ENCODE data around the gene CHMP2A. TPM values are rescaled to one million over a fixed set of nuclear protein-coding genes. Genes with fewer than 3 reads are reported as not detected.

The CHMP2A gene
- total and polyA plus RNA-seq, 2 experiments from 2014 or later: 92.2 to 145 TPM

DNA sequence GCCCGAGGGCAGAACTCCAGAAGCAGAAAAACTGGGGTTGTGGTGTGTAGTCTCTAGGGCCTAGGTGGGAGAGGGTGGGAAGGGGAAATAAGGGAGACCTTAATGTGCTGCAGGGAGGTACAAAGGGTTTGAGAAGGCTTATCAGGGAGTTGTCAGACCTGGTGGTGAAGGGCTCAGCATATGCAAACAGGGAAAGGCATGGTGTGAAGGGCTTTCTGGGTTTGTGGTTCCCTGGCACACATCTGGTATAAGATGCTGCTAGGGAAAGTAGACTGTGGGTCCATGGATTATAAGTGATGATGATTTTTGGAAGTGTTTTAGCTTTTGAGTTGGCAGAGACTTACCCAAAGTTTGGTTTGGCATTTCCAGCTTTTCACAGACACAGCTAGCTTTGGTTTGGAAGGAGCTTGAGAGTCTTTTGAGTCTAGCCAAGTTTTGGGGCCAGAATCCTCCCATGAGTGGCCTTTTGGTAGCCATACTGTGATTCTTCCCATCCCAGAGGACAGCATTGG is 8.8 kb downstream of the CHMP2A start:
- TF ChIP-seq ZNF114 (CRISPR knock-in tag; IDR thresholded peaks at IDR 0.05) (no peak), JUNB (IDR thresholded peaks at IDR 0.05; ENCODE audit: unreplicated experiment) (no peak), NANOG (IDR thresholded peaks at IDR 0.05; ENCODE audit: borderline replicate concordance) (no peak), ZNF462 (CRISPR knock-in tag; IDR thresholded peaks at IDR 0.05) (no peak), EZH2 (IDR thresholded peaks at IDR 0.05; ENCODE audit: low read depth, unreplicated experiment) (no peak), STAT1 (IDR thresholded peaks at IDR 0.05; ENCODE audit: unreplicated experiment) (no peak), ZNF331 (CRISPR knock-in tag; IDR thresholded peaks at IDR 0.05; ENCODE audit: low read depth) (no peak), CREB1 (CRISPR knock-in tag; IDR thresholded peaks at IDR 0.05; ENCODE audit: low read depth) (no peak), EZH2phosphoT487 (IDR thresholded peaks at IDR 0.05; ENCODE audit: unreplicated experiment) (no peak), POLR2AphosphoS5 (IDR thresholded peaks at IDR 0.05; ENCODE audit: low read depth) (no peak)
- TF ChIP-seq, protein P1, sequence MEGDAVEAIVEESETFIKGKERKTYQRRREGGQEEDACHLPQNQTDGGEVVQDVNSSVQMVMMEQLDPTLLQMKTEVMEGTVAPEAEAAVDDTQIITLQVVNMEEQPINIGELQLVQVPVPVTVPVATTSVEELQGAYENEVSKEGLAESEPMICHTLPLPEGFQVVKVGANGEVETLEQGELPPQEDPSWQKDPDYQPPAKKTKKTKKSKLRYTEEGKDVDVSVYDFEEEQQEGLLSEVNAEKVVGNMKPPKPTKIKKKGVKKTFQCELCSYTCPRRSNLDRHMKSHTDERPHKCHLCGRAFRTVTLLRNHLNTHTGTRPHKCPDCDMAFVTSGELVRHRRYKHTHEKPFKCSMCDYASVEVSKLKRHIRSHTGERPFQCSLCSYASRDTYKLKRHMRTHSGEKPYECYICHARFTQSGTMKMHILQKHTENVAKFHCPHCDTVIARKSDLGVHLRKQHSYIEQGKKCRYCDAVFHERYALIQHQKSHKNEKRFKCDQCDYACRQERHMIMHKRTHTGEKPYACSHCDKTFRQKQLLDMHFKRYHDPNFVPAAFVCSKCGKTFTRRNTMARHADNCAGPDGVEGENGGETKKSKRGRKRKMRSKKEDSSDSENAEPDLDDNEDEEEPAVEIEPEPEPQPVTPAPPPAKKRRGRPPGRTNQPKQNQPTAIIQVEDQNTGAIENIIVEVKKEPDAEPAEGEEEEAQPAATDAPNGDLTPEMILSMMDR (conservative IDR thresholded peaks at IDR 0.05; ENCODE audit: low read depth in 2 of 2): no peak
- TF ChIP-seq, protein P2, sequence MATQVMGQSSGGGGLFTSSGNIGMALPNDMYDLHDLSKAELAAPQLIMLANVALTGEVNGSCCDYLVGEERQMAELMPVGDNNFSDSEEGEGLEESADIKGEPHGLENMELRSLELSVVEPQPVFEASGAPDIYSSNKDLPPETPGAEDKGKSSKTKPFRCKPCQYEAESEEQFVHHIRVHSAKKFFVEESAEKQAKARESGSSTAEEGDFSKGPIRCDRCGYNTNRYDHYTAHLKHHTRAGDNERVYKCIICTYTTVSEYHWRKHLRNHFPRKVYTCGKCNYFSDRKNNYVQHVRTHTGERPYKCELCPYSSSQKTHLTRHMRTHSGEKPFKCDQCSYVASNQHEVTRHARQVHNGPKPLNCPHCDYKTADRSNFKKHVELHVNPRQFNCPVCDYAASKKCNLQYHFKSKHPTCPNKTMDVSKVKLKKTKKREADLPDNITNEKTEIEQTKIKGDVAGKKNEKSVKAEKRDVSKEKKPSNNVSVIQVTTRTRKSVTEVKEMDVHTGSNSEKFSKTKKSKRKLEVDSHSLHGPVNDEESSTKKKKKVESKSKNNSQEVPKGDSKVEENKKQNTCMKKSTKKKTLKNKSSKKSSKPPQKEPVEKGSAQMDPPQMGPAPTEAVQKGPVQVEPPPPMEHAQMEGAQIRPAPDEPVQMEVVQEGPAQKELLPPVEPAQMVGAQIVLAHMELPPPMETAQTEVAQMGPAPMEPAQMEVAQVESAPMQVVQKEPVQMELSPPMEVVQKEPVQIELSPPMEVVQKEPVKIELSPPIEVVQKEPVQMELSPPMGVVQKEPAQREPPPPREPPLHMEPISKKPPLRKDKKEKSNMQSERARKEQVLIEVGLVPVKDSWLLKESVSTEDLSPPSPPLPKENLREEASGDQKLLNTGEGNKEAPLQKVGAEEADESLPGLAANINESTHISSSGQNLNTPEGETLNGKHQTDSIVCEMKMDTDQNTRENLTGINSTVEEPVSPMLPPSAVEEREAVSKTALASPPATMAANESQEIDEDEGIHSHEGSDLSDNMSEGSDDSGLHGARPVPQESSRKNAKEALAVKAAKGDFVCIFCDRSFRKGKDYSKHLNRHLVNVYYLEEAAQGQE (IDR thresholded peaks at IDR 0.05; ENCODE audit: unreplicated experiment): no peak
- TF ChIP-seq, protein P3, sequence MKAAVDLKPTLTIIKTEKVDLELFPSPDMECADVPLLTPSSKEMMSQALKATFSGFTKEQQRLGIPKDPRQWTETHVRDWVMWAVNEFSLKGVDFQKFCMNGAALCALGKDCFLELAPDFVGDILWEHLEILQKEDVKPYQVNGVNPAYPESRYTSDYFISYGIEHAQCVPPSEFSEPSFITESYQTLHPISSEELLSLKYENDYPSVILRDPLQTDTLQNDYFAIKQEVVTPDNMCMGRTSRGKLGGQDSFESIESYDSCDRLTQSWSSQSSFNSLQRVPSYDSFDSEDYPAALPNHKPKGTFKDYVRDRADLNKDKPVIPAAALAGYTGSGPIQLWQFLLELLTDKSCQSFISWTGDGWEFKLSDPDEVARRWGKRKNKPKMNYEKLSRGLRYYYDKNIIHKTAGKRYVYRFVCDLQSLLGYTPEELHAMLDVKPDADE (IDR thresholded peaks at IDR 0.05): no peak
- peaks cover 37% of the 10 kb centered on the region for H3K79me2 ChIP-seq (replicated peaks; ENCODE audit: insufficient read depth)
- Mint-ChIP-seq H3K27ac (peak overlapping the region; percentile 45), H3K27me3 (ENCODE audit: insufficient read depth, low read depth, poor library complexity) (peaks cover 40% of the 10 kb centered on the region), H3K36me3 (ENCODE audit: low read depth) (peaks cover 65% of the 10 kb centered on the region), H3K4me1 (peaks cover 22% of the 10 kb centered on the region), H3K9me3 (peaks cover 5% of the 10 kb centered on the region; the same call in 2 of the 3 replicates), H3K4me3 (peak overlapping the region; percentile 99)
- H3K4me1 ChIP-seq (ENCODE audit: insufficient read depth): peaks cover 8% of the 10 kb centered on the region; the same call in 1 of the 2 replicates
- ATAC-seq: no peak
- peaks cover 45% of the 10 kb centered on the region for H4K20me1 ChIP-seq (replicated peaks; ENCODE audit: insufficient read depth)
- H3F3A ChIP-seq (replicated peaks; ENCODE audit: low read depth): peaks cover 63% of the 10 kb centered on the region
- peak overlapping the region; percentile 98 for H3K4me2 ChIP-seq
- peak overlapping the region; percentile 99 for H3K4me3 ChIP-seq
- H2AFZ ChIP-seq: no peak overlapping the region
- DNase-seq (ENCODE audit: low spot score): no peak
- H3K27ac ChIP-seq (ENCODE audit: low read depth): peak overlapping the region; percentile 55; the same call in 1 of the 2 replicates
- peaks cover 15% of the 10 kb centered on the region; the same call in 1 of the 2 replicates for H3K27me3 ChIP-seq (ENCODE audit: insufficient read depth)
- peaks cover 41% of the 10 kb centered on the region for H3K36me3 ChIP-seq (ENCODE audit: insufficient read depth)
- no peaks in the 10 kb centered on the region for H3K9me2 ChIP-seq (ENCODE audit: insufficient read depth)

Data from GM23338 (cell line).